B cell (primary cell): ENCODE measurements around the gene POLD1. TPM values are rescaled to one million over a fixed set of nuclear protein-coding genes. Genes with fewer than 3 reads are reported as not detected.
A peak's percentile ranks its signal among the peaks of the same experiment; 100 is the strongest.

Experiments
- ATAC-seq: fragments of 200-7000 bp; cut with Tn5 transposase; one replicate; pipeline ENCODE4 v1.10.0; 2021; ENCODE audit warnings: low read depth, mild to moderate bottlenecking, moderate number of reproducible peaks, moderate library complexity
- CTCF ChIA-PET: fragments of 350-600 bp; sonication (Branson Sonifier 250); formaldehyde crosslinking; loops from one replicate; lab custom pipeline; 2021; ENCODE audit warnings: antibody characterized with exemption, inconsistent platforms; lab: Charles Lee
- POLR2A ChIA-PET: fragments of 350-600 bp; sonication (Branson Sonifier 250); formaldehyde crosslinking; loops from one replicate; lab custom pipeline; 2021; ENCODE audit warnings: antibody characterized with exemption; lab: Charles Lee
- DNase-seq: peaks from one replicate; pipeline ENCODE4 v3.0.0; 2013
- H2AFZ ChIP-seq: 2 replicates; pipeline ENCODE4 v1.6.1; 2012; ENCODE audit warnings: mild to moderate bottlenecking, low read depth, low read length; ENCODE audit not compliant: insufficient read depth, poor library complexity, severe bottlenecking
- H3K27ac ChIP-seq, 2 donors: 1 replicate in 1 of 2; 2 replicates in 1 of 2; pipeline ENCODE4 v1.5.1; 2012 to 2013; ENCODE audit warnings: low read length in 2 of 2, mild to moderate bottlenecking in 2 of 2, moderate library complexity in 1 of 2
- H3K27me3 ChIP-seq, 4 experiments: fragments of 200-600 bp in 1 of 4; sonication (generic) in 1 of 4; replicated peaks in 1 of 4; 1 replicate in 2 of 4; 2 replicates in 2 of 4; pipeline versions ENCODE4 v1.6.1 to v1.7.0; 2013 to 2016; ENCODE audit warnings: low read length in 3 of 4, mild to moderate bottlenecking in 2 of 4, mixed read lengths in 1 of 4, moderate library complexity in 1 of 4; ENCODE audit not compliant: insufficient read depth in 4 of 4, control insufficient read depth in 3 of 4; ENCODE audit errors: control extremely low read depth in 1 of 4
- H3K36me3 ChIP-seq, 2 experiments: replicated peaks in 1 of 2; 1 replicate in 1 of 2; 2 replicates in 1 of 2; pipeline versions ENCODE4 v1.6.1 to v1.7.1; 2013; ENCODE audit warnings: low read length in 1 of 2; ENCODE audit not compliant: insufficient read depth in 2 of 2, control insufficient read depth in 1 of 2; ENCODE audit errors: control extremely low read depth in 1 of 2, extremely low read depth in 1 of 2
- H3K4me1 ChIP-seq, 2 donors: fragments of 200-600 bp in 1 of 2; sonication (generic) in 1 of 2; 1 replicate in 1 of 2; 2 replicates in 1 of 2; pipeline versions ENCODE4 v1.5.1 to v1.6.1; 2013 to 2017; ENCODE audit warnings: low read length in 2 of 2; ENCODE audit not compliant: control insufficient read depth in 2 of 2, insufficient read depth in 2 of 2
- H3K4me2 ChIP-seq: replicated peaks from 2 replicates; pipeline ENCODE3; 2012; ENCODE audit warnings: mild to moderate bottlenecking, low read depth, low read length; ENCODE audit not compliant: poor library complexity, severe bottlenecking
- H3K4me3 ChIP-seq, 5 experiments: fragments of 200-600 bp in 1 of 5; sonication (generic) in 1 of 5; 1 replicate in 3 of 5; 2 replicates in 2 of 5; pipeline versions ENCODE4 v1.5.1 to v1.7.0; 2011 to 2016; ENCODE audit warnings: low read length in 4 of 5, mild to moderate bottlenecking in 4 of 5, low read depth in 2 of 5, control low read depth in 1 of 5, moderate library complexity in 1 of 5; ENCODE audit not compliant: insufficient read depth in 1 of 5; ENCODE audit errors: control extremely low read depth in 1 of 5, extremely low read depth in 1 of 5
- H3K79me2 ChIP-seq: fragments of 200-600 bp; sonication (generic); one replicate; pipeline ENCODE4 v1.6.0; 2016; ENCODE audit warnings: low read length; ENCODE audit not compliant: control insufficient read depth, insufficient read depth
- H3K9ac ChIP-seq: fragments of 200-600 bp; sonication (generic); 2 replicates; pipeline ENCODE4 v1.6.1; 2017; ENCODE audit warnings: mild to moderate bottlenecking, low read length, moderate library complexity
- H3K9me3 ChIP-seq, 3 donors: one replicate each; pipeline versions ENCODE4 v1.6.1 to v1.7.1; 2013; ENCODE audit warnings: low read length in 2 of 3; ENCODE audit not compliant: control insufficient read depth in 2 of 3, insufficient read depth in 1 of 3; ENCODE audit errors: control extremely low read depth in 1 of 3
- H4K20me1 ChIP-seq: 2 replicates; pipeline ENCODE4 v1.6.0; 2012; ENCODE audit warnings: mild to moderate bottlenecking, low read length; ENCODE audit not compliant: insufficient read depth, control insufficient read depth, poor library complexity, severe bottlenecking
- H3K27ac Mint-ChIP-seq: one replicate; pipeline ENCODE4 v1.8.0; 2021; ENCODE audit warnings: mixed read lengths
- H3K27me3 Mint-ChIP-seq: one replicate; pipeline ENCODE4 v1.8.0; 2021; ENCODE audit warnings: mixed read lengths
- H3K4me1 Mint-ChIP-seq: one replicate; pipeline ENCODE4 v1.8.0; 2021; ENCODE audit warnings: mixed read lengths
- H3K4me3 Mint-ChIP-seq: one replicate; pipeline ENCODE4 v1.8.0; 2021; ENCODE audit warnings: mixed read lengths
- H3K9me3 Mint-ChIP-seq: one replicate; pipeline ENCODE4 v1.8.0; 2022; ENCODE audit warnings: mixed read lengths; ENCODE audit not compliant: insufficient read depth
- CTCF ChIP-seq: fragments of 200-600 bp; IDR thresholded peaks from one replicate; pipeline ENCODE4 v1.8.0; 2022; ENCODE audit warnings: antibody characterized with exemption, mild to moderate bottlenecking
- EZH2 ChIP-seq: IDR thresholded peaks from 2 replicates; pipeline ENCODE4 v1.6.1; 2012; ENCODE audit warnings: borderline replicate concordance, low read depth, mild to moderate bottlenecking, moderate library complexity, low read length; ENCODE audit not compliant: insufficient read depth, poor library complexity, severe bottlenecking
- WGBS: methylation state at CpG from one replicate; pipeline ENCODE4 v1.1.5; 2013; ENCODE audit warnings: missing lambda C conversion rate; ENCODE audit not compliant: insufficient coverage; 5-methylcytosine and 5-hydroxymethylcytosine counted together
- intact Hi-C: fragments of 100-400 bp; cut with micrococcal nuclease; formaldehyde crosslinking; loops from one replicate; pipeline ENCODE4 v1.10.0; 2022
- polyA plus RNA-seq: library from polyadenylated mRNA; depleted of rRNA; stranded (reverse); fragments of >200 nt; gene quantifications from 2 replicates; pipeline ENCODE4 v1.2.3, GENCODE V29; 2012
- total RNA-seq, 2 donors: library from RNA; stranded (reverse); fragments of 120-200 nt in 1 of 2; gene quantifications; 1 replicate in 1 of 2; 2 replicates in 1 of 2; pipeline versions ENCODE4 v1.2.3 to v1.2.4, GENCODE V29; 2013 to 2022

Gene POLD1
- total and polyA plus RNA-seq, 2 donors (not counting 1 experiment from before 2014, with no cell fraction given): 43.6 to 65.2 TPM

DNA sequence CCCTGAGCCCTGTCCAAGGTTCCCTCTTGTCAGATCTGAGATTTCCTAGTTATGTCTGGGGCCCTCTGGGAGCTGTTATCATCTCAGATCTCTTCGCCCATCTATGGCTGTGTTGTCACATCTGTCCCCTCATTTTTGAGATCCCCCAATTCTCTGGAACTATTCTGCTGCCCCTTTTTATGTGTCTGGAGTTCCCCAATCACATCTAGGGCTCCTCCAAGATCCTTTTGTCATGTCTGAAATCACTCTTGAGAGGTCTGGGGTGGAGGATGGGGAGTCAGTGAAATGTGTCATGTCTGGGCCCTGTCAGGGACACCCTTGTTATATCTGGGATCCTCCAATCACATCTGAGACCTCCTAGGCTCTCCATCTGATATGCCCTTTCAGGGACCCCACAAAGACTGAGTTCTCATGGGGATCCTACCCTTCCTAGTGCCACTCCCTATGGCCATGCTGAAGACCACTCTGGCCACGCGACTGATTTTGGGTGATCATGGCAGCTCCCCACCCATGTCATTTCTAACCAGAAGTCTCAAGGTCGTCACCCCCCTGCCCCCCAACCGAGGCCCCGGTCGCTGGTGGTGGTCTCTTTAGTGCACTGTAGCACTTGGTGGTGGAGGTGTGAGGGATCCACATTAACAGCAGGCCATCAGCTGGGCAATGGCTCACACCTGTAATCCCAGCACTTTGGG lies 44.8 kb downstream of the POLD1 start:
- Mint-ChIP-seq H3K27ac (peak overlapping the region; percentile 99), H3K27me3 (no peaks in the 10 kb centered on the region), H3K4me3 (peak overlapping the region; percentile 44), H3K9me3 (no peaks in the 10 kb centered on the region), H3K4me1 (peaks cover 66% of the 10 kb centered on the region)
- H3K36me3 ChIP-seq: peaks cover 2 to 45% of the 10 kb centered on the region in 2 experiments
- DNase-seq (peak; percentile 67), ATAC-seq (no peak)
- ChIA-PET POLR2A (interaction anchor here (0.6 to 6.0 kb wide), 5 partner anchors 11 to 355 kb away, joined by 3 to 96 read pairs (median 7); partner anchors contain the start of gene SPIB), CTCF (interaction anchor here (0.6 to 3.5 kb wide), 7 partner anchors 11 to 281 kb away, joined by 3 to 9 read pairs (median 5); partner anchors contain the start of genes KCNC3 and SPIB)
- no peak overlapping the region for H2AFZ ChIP-seq
- WGBS: 84% methylated on average over 2 of the region's 7 CpGs
- H3K4me2 ChIP-seq: peak overlapping the region; percentile 61
- H3K9me3 ChIP-seq: peaks cover 0 to 16% (median 0%) of the 10 kb centered on the region in 3 donors
- no peak for TF ChIP-seq CTCF
- TF ChIP-seq EZH2: no peak
- no peak overlapping the region for H3K4me3 ChIP-seq
- H3K27me3 ChIP-seq: no peaks in the 10 kb centered on the region
- peak overlapping the region; percentile 97 to 99 for H3K27ac ChIP-seq
- peaks cover 54 to 77% of the 10 kb centered on the region in 2 donors for H3K4me1 ChIP-seq
- H3K79me2 ChIP-seq: no peaks in the 10 kb centered on the region
- intact Hi-C loops: no loop called here
- H3K9ac ChIP-seq: no peak overlapping the region
- H4K20me1 ChIP-seq: peaks cover 20% of the 10 kb centered on the region
